GM19395 (cell line): ENCODE measurements around the gene TOP3B.
A peak's percentile ranks its signal among the peaks of the same experiment; 100 is the strongest.

Experiments
- ATAC-seq: cut with Tn5 transposase; IDR thresholded peaks from one replicate; pipeline ENCODE4 v1.9.1; 2021; ENCODE audit warnings: mild to moderate bottlenecking, moderate library complexity; ENCODE audit not compliant: unreplicated experiment

Gene TOP3B, protein sequence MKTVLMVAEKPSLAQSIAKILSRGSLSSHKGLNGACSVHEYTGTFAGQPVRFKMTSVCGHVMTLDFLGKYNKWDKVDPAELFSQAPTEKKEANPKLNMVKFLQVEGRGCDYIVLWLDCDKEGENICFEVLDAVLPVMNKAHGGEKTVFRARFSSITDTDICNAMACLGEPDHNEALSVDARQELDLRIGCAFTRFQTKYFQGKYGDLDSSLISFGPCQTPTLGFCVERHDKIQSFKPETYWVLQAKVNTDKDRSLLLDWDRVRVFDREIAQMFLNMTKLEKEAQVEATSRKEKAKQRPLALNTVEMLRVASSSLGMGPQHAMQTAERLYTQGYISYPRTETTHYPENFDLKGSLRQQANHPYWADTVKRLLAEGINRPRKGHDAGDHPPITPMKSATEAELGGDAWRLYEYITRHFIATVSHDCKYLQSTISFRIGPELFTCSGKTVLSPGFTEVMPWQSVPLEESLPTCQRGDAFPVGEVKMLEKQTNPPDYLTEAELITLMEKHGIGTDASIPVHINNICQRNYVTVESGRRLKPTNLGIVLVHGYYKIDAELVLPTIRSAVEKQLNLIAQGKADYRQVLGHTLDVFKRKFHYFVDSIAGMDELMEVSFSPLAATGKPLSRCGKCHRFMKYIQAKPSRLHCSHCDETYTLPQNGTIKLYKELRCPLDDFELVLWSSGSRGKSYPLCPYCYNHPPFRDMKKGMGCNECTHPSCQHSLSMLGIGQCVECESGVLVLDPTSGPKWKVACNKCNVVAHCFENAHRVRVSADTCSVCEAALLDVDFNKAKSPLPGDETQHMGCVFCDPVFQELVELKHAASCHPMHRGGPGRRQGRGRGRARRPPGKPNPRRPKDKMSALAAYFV

DNA sequence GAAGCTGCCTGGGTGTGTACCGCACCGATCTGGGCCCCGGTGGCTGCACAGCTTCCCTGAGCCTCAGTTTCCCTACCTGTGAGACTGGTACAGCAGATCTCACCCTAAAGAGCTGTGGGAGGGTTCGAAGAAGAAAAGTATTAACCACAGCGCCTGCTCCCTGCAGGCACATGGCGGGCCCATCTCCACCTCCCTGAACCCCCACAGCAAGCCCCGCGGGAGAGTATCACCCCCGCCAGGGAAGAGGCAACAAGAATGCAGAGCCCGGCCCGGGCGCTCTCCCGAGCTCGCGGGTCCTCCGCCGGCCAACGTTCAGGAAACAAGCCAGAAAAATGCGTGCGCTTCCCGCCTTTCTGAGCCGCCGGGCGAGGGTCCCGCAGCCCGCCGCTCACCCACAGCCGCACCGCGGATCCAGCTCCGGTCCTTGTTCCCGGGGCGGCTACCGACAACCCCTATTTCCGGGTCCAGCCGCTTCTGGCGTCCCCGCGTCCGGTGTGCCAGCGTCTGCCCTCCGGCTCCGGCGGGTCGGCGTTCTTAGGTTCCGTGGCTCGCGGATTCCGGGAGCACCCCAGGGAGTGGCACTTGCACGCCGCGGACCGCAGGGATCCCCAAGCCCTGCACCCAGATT lies at the start of gene TOP3B:
Gene TOP3B, minus strand, starts transcription at position 450 of the 628 bp plus-strand sequence. CDS start 7,078 bp downstream, outside the sequence.
- ATAC-seq, result no peak

DNA sequence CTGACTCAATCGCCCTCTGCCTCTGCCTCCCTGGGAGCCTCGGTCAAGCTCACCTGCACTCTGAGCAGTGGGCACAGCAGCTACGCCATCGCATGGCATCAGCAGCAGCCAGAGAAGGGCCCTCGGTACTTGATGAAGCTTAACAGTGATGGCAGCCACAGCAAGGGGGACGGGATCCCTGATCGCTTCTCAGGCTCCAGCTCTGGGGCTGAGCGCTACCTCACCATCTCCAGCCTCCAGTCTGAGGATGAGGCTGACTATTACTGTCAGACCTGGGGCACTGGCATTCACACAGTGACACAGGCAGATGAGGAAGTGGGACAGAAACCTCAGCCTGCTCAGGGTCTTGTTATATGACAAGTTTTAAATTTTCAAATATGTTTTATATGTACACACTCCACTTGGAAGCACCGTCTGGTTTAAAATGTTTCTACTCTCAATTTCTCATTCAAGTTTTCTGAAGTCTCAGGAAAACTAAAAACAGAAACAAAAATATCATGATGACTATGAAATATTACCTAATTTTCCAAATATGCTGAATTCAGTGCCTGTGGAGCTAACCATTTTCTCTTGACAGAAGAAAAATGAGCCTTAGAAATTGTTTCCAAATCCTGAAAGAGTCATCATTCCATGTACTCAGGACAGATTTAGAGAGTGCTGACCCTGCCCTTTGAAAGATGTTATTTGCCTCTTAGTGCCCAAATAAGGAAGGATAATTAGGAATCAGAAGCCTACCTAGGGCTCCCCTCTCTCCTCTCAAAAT lies 48.8 kb upstream of the TOP3B start:
- peak; percentile 56 for ATAC-seq

DNA sequence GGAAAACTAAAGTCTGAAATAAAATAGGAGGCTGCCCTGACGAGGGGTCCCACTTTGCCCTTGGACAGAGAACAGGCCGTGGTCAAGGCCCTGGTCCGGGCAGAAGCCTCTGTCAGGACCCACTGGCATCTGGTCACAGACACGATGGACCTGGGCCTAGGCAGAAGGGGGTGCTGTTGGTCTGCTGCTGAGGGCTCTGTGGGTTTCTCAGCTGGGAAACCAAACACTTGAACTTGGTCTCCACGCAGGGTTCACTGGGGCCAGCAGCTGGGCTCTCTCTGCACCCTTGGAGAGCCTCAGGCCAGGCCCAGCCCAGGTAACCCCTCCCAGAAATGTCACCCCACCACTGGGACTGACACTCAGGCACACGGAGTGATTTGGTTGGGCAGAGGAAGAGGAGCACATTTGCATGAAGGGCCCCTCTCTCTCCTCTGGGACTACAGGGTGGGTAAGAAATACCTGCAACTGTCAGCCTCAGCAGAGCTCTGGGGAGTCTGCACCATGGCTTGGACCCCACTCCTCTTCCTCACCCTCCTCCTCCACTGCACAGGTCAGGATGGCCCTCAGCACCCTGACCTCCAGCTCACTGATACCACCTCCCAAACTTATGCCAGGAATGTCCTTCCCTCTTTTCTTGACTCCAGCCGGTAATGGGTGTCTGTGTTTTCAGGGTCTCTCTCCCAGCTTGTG lies 48.1 kb upstream of the TOP3B start:
- peak; percentile 58 for ATAC-seq

DNA sequence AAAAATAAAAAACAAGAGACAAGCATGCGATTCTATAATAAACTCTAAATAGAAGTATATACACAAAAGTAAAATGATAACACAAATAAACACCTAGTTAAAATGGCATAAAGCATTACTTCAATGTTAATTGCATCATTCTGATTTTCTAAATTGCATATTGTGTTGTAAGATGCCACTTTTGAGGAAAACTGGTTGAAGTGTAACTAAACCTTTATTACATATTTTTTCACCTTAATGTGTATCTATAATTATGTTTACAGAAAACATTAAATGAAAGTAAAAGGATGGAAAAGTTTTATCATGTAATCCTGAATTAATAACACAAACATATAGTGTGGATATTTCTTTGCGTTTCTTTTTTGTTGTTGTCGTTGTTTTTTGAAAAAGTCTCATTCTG lies 45.4 kb upstream of the TOP3B start:
- no peak for ATAC-seq

DNA sequence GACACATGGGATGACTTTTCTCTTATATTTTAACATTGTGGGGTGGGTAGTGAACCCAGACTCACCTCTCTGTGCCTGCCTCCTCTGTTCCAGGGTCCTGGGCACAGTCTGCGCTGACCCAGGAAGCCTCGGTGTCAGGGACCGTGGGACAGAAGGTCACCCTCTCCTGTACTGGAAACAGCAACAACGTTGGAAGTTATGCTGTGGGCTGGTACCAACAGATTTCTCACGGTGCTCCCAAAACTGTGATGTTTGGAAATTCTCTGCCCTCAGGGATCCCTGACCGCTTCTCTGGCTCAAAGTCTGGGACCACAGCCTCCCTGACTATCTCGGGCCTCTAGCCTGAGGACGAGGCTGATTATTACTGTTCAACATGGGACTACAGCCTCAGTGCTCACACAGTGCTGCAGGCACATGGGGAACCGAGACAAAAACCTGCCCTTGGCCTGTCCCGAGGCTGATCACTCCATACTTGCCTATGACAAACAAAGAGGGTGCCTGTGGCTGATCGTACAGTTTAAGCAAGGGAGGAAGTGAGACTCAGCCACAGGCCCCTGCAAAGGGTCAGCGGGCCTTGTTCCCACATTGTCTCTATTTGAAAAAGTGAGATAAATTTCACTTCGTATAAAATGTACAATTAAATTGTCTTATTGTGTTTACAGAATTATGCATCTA lies 43.7 kb upstream of the TOP3B start:
- ATAC-seq, result no peak

DNA sequence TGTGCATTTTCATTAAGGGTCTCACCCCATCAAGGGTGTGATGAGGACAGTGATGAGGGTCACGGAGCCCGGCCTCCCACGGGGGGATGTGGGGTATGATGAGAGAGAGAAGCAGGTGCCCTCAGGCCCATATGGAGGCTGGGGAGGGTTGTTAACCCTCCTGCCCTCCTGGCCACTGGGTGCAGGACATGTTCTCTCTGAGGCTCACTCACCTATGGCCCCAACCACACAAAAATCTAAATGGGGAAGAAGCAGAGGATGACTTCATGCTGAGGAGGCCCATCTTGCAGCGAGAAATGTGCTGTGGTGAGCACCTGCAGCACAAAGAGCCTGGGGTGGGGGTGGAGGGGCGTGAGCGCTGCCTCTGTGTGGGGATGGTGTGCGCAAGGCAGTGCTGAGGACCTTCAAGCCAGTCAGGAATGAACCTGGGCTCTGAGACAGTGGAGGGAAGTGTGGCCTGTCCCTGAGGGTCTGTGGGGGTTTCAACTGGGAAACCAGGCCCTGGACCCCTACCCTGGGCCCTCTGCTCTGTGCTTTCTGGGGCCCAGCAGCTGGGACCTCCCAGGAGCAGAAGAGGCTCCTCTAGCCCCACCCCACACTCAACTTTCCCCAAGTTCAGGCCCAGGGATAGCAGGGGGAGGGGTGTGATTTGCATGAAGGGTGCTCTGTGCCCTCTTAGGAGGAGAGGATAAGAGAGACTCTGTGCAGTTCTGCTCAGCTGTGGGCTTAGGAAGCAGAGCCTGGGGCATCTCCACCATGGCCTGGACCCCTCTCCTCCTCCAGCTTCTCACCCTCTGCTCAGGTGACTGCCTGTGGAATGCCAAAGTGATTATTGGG lies 43.0 kb upstream of the TOP3B start:
- no peak for ATAC-seq

DNA sequence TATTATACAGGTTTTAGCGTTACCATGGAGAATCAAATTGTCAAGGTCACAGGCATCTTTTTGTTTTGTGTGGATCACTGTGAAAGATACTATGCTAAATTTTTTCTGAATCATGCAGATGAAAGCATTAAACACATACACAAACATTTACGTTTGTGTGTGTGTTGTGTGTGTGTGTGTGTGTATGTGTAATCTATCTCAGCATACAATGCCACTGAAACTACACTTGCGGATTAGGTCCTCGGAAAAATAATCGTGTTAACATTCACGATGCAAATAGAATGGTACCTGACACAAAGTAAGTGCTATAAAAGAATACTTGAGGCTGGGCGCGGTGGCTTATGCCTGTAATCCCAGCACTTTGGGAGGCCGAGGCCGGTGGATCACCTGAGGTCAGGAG lies 41.9 kb upstream of the TOP3B start:
- ATAC-seq, result no peak

DNA sequence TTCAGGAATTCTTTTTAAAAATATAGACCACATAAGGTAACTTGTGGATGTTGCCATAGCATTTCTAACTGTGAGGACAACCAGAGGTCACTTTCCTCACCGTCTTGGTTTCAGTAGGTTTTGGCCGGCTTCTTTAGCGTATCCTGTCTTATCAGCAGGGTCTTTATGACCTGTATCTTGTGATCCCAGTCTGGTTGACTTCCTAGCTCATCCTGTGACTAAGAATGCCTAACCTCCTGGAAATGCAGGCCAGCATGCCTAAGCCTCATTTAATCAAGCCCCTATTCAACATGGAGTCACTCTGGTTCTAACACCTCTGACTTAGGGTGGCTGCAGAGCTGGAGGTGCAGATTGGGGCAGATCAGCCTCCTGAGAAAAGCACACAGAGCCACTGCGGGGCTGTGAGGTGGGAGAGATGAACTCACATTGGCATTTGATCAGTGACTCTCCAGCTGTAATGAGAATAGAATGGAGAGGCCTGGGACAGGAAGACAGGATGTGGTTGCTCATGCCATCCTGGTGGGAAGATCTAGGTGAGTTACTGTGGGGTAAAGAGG lies 41.1 kb upstream of the TOP3B start:
- no peak for ATAC-seq

DNA sequence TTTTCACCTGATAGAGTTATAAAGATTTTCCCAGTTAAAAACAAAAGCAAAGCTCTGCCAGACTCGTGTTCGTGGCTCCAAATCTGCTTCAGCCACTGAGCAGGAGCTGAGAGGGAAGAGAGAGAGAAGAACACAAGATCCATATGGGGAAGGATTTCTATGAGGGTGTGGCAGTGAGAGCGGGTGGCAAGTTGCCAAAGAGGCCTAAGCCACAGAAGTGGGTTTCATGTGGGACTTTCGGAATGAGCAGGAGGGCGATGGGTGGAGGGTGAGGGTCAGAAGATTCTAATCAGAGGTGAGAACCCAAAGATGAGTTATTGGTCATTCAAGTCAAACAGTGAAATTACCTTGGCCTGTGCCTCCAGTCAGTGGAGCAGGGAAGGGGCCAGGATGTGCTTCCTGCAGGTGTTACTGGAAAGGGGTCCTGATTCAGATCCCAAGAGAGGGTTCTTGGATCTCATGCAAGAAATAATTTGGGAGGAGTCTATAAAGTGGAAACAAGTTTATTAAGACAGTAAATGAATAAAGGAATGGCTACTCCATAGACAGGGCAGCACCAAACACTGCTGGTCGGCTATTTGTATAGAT lies 40.5 kb upstream of the TOP3B start:
- ATAC-seq, result no peak

DNA sequence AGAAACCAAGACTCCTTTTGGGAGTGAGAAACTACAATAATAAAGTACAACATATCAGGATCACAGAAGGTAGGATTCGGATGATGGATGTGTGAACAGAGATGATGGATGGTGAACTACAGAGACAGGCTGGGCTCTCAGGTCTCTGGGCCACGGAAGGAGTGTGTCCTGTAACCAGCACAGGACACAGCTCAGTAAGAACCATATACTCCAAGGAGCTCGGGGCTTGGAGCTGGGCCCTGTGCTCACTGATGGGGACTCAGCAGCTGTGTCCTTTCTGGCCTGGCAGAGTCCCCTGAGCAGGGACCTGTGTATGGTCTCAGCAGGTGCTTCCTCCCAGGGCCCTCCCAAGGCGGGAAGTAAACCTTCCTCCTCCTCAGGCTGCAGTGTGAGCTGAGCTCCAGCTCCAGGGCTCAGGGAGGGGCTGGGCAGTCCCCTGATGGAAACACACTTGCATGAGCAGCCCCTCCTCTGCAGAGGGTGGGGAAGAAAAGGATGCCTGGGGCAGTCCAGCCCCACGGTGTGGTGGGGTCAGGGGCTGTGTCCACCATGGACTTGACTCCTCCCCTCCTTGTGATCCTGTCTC lies 39.8 kb upstream of the TOP3B start:
- ATAC-seq, result no peak

DNA sequence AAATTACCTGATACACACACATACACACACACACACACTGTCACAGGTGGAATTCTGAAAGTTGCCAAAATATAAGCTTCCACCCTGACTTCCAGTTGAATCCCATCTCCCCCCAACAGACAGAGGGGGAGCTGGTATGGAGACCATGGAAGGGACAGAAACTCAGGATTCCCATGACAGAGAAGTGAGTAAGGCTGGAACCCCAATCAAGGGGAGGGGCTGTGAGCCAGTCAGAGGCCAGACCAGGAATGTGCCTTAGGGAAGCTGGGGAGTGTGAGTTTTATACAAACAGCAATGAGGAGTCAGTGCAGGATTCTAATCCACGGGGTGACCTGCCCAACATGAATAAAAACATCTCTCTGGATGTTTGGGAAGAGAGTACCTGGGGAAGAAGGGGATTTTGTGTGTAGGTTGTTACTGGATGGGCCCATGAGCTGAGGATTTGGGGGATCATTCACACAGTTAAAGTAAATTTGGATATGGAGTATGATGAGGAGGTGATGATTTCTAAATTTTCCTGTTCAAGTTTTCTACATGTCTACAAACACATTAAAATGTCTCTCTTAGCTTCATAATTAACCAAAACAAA lies 38.7 kb upstream of the TOP3B start:
- no peak for ATAC-seq

DNA sequence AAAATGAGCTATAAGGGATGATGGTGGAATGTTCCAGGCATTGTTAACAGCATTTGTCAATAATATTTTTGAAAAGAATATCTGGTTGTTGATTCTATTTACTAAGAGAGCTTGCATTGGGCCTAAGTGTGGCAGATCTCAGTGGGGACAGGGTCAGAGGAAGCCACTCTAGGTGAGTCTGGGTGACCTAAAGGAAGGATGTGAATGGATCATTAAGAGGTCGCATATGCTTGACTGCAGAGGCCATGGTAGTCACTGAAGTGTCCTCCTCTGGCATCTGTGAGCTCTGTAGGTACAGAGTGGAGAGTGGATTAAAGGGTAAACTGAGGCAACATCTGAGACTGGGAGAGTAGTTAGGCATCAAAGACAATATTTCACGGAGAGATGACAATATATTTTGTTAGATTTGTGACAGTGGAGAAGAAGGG lies 37.9 kb upstream of the TOP3B start:
- no peak for ATAC-seq

DNA sequence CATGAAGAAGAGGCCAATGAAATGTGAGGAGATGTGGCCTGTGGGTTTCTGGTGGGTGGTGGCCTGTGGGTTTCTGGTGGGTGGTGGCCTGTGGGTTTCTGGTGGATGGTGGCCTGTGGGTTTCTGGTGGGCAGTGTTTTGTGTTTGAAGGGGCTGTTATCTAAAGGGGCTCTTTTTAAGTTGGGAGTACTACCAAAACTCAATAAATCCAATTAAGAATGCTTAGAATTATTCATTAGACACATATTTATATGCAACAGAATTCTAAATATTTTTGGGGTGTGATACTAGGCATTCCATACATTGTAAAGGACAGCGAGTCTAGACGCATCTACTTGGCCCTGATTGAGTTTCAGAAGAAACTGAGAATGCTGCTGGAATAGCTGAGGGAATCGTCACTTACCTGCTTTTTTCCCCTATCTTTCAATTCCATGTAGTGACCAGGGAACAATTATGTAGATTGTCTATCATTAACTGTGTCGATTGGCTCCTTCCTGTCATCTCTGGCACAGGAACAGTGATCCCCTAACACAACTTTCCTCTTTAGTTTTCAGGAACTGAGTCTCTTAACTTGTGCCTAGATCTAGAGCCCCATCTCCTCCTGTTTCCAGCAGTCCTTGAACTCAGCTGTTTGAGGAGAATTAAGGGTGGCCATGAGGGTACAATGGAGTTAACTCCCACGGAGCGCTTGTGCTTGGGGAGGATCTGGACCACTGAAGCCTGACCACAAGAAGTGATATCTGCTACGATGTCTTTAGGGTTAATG lies 37.3 kb upstream of the TOP3B start:
- ATAC-seq, result no peak

DNA sequence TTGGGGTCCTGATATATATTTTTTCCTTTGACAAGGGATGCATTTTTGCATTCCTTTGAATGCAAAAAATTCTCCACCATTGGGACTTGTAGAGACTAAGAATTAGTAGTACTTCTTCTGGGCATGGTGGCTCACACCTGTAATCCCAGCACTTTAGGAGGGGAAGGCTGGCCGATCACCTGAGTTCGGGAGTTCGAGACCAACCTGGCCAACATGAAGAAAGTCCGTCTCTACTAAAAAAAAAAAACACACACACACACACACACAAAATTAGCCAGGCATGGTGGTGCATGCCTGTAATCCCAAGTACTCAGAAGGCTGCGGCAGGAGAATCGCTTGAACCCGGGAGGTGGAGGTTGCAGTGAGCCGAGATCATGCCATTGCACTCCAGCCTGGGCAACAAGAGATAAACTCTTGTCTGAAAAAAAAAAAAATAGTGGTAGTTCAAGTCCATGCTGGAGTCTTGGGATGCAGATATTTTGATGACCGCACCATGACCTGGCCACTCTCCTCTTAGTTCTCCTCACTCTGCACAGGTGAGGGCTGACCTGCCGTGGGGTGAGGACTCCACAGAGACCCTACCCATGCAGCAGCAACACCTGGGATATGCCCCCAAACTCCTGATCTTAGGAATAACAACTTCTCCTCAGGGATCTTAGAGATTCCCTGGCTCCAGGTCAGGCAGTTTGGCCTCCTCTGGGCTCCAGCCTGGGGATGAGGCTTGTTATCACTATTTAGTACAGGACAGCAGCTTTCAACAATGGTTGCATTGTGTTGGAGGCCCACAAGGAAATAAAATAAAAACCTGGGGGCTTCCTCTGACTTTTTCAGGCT lies 36.5 kb upstream of the TOP3B start:
- ATAC-seq, result no peak

DNA sequence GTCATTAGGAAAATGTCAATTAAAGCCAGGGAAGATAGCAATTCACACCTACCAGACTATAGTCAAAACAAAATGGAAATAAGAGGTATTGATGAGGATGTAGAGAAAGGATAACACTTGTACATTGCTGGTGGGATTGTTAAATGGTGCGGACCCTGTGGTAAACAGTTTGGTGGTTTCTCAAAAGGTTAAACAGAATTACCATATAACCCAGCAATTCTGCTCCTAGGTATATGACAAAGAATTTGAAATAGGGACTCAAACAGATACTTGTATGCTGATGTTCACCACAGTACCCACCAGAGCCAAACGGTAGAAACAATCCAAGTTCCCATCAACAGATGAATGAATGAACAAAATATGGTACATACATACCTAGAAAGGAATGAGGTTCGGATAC lies 33.0 kb upstream of the TOP3B start:
- no peak for ATAC-seq

DNA sequence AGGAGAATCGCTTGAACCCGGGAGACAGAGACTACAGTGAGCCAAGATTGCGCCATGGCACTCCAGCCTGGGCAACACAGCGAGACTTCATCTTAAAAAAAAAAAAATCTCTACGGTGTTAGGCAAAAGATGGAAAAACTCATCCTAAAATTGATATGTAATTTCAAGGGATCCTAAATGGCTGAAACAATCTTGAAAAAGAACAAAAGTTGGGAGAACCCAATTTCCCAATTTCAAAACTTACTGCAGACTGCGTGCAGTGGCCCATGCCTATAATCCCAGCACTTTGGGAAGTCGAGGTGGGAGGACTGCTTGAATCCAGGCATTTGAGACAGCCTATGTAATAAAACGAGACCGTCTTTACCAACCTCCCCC lies 31.7 kb upstream of the TOP3B start:
- no peak for ATAC-seq
